Urinary bladder (tissue), 4 donors: ENCODE results near the gene OTUB2. TPM values are rescaled to one million over a fixed set of nuclear protein-coding genes. Genes with fewer than 3 reads are reported as not detected.

Experiments used
- DNase-seq: peaks from one replicate; pipeline ENCODE4 v3.0.0-alpha.2; 2015; ENCODE audit errors: extremely low spot score
- H3K27ac ChIP-seq: one replicate; pipeline ENCODE4 v1.5.1; 2013; ENCODE audit warnings: low read depth, mild to moderate bottlenecking, moderate library complexity
- H3K36me3 ChIP-seq: one replicate; pipeline ENCODE4 v1.6.1; 2013; ENCODE audit warnings: mild to moderate bottlenecking, moderate library complexity; ENCODE audit not compliant: insufficient read depth
- H3K4me1 ChIP-seq: one replicate; pipeline ENCODE4 v1.6.1; 2013; ENCODE audit warnings: mild to moderate bottlenecking, moderate library complexity; ENCODE audit not compliant: insufficient read depth
- H3K4me3 ChIP-seq: one replicate; pipeline ENCODE4 v1.5.1; 2013; ENCODE audit warnings: low read depth, low read length
- WGBS: extraction: QIAGEN DNeasy Blood & Tissue Kit; methylation state at CpG from one replicate; pipeline ENCODE4 v1.1.7; 2013; 5-methylcytosine and 5-hydroxymethylcytosine counted together
- polyA plus RNA-seq: library from polyadenylated mRNA; stranded (reverse); fragments of 200-250 nt; gene quantifications from one replicate; pipeline ENCODE4 v1.2.3, GENCODE V29; 2013
- total RNA-seq: library from RNA; depleted of rRNA; stranded (reverse); fragments of >200 nt; gene quantifications from one replicate; pipeline ENCODE4 v1.2.3, GENCODE V29; 2014
- donor health status: healthy with polysubstance abuse.
- donor health status: healthy.

OTUB2 gene
- total and polyA plus RNA-seq, 2 donors = 0.41 to 2.0 TPM

- no peak overlapping the region for H3K4me3 ChIP-seq
- 41% methylated on average over 26 of the region's 26 CpGs for WGBS
Measured at GRCh38 chr14:94001501-94002396, 24.4 kb upstream of the OTUB2 start.

GRCh38 chr14:94003397-94003796 lies 22.7 kb upstream of the OTUB2 start:
- Histone ChIP-seq H3K4me1 (no peaks in the 10 kb centered on the region), H3K36me3 (no peaks in the 10 kb centered on the region), H3K4me3 (no peak overlapping the region), H3K27ac (no peak overlapping the region)
- WGBS = 79% methylated on average over 4 of the region's 4 CpGs
- DNase-seq = no peak

More at GRCh38 chr14:94001501-94002396, 24.4 kb upstream of the OTUB2 start:
- no peaks in the 10 kb centered on the region for H3K36me3 ChIP-seq
- no peaks in the 10 kb centered on the region for H3K4me1 ChIP-seq
- no peak overlapping the region for H3K27ac ChIP-seq
- peak; percentile 31 for DNase-seq

GRCh38 chr14:94004015-94004414 lies 22.1 kb upstream of the OTUB2 start:
- Histone ChIP-seq H3K4me1 (no peaks in the 10 kb centered on the region), H3K4me3 (no peak overlapping the region), H3K36me3 (no peaks in the 10 kb centered on the region), H3K27ac (no peak overlapping the region)
- no peak for DNase-seq
- 74% methylated on average over 8 of the region's 8 CpGs for WGBS

- 47% methylated on average over 14 of the region's 14 CpGs for WGBS
- Histone ChIP-seq H3K4me3 (no peak overlapping the region), H3K36me3 (no peaks in the 10 kb centered on the region), H3K4me1 (no peaks in the 10 kb centered on the region), H3K27ac (no peak overlapping the region)
- no peak for DNase-seq
Measured at GRCh38 chr14:94005324-94006073, 20.6 kb upstream of the OTUB2 start.

- Histone ChIP-seq H3K4me1 (no peaks in the 10 kb centered on the region), H3K4me3 (no peak overlapping the region), H3K27ac (no peak overlapping the region), H3K36me3 (no peaks in the 10 kb centered on the region)
- 76% methylated on average over 3 of the region's 3 CpGs for WGBS
- DNase-seq = no peak
Measured at GRCh38 chr14:94008234-94008633, 17.9 kb upstream of the OTUB2 start.

- H3K36me3 ChIP-seq = no peaks in the 10 kb centered on the region
- no peak overlapping the region for H3K27ac ChIP-seq
- H3K4me1 ChIP-seq = no peaks in the 10 kb centered on the region
- H3K4me3 ChIP-seq = no peak overlapping the region
- DNase-seq = no peak
- 28% methylated on average over 4 of the region's 4 CpGs for WGBS
Measured at GRCh38 chr14:94009767-94010166, 16.4 kb upstream of the OTUB2 start.

- no peak overlapping the region for H3K4me3 ChIP-seq
- H3K4me1 ChIP-seq = no peaks in the 10 kb centered on the region
- 94% methylated on average over 6 of the region's 6 CpGs for WGBS
- no peak for DNase-seq
- H3K27ac ChIP-seq = no peak overlapping the region
- no peaks in the 10 kb centered on the region for H3K36me3 ChIP-seq
Measured at GRCh38 chr14:94010625-94011024, 15.5 kb upstream of the OTUB2 start.

- no peak overlapping the region for H3K27ac ChIP-seq
- no peak overlapping the region for H3K4me3 ChIP-seq
- H3K4me1 ChIP-seq = no peaks in the 10 kb centered on the region
- 54% methylated on average over 2 of the region's 2 CpGs for WGBS
- no peak for DNase-seq
- no peaks in the 10 kb centered on the region for H3K36me3 ChIP-seq
Measured at GRCh38 chr14:94011795-94012194, 14.3 kb upstream of the OTUB2 start.

GRCh38 chr14:94014382-94014781 lies 11.8 kb upstream of the OTUB2 start:
- H3K36me3 ChIP-seq = no peaks in the 10 kb centered on the region
- DNase-seq = no peak
- no peak overlapping the region for H3K27ac ChIP-seq
- H3K4me1 ChIP-seq = no peaks in the 10 kb centered on the region
- 70% methylated on average over 6 of the region's 6 CpGs for WGBS
- no peak overlapping the region for H3K4me3 ChIP-seq

GRCh38 chr14:94015223-94015622 lies 10.9 kb upstream of the OTUB2 start:
- Histone ChIP-seq H3K4me1 (no peaks in the 10 kb centered on the region), H3K4me3 (no peak overlapping the region), H3K27ac (no peak overlapping the region), H3K36me3 (no peaks in the 10 kb centered on the region)
- DNase-seq = no peak
- WGBS = 83% methylated on average over 2 of the region's 2 CpGs

- no peak overlapping the region for H3K4me3 ChIP-seq
- no peaks in the 10 kb centered on the region for H3K4me1 ChIP-seq
- no peaks in the 10 kb centered on the region for H3K36me3 ChIP-seq
- 73% methylated on average over 8 of the region's 8 CpGs for WGBS
- DNase-seq = no peak
- no peak overlapping the region for H3K27ac ChIP-seq
Measured at GRCh38 chr14:94016446-94016976, 9.6 kb upstream of the OTUB2 start.

- no peak overlapping the region for H3K27ac ChIP-seq
- 64% methylated on average over 8 of the region's 8 CpGs for WGBS
- H3K4me1 ChIP-seq = no peaks in the 10 kb centered on the region
- H3K36me3 ChIP-seq = no peaks in the 10 kb centered on the region
- no peak for DNase-seq
- H3K4me3 ChIP-seq = no peak overlapping the region
Measured at GRCh38 chr14:94018308-94018707, 7.8 kb upstream of the OTUB2 start.

GRCh38 chr14:94019329-94019728 lies 6.8 kb upstream of the OTUB2 start:
- no peak for DNase-seq
- H3K27ac ChIP-seq = no peak overlapping the region
- 77% methylated on average over 6 of the region's 6 CpGs for WGBS
- no peak overlapping the region for H3K4me3 ChIP-seq
- no peaks in the 10 kb centered on the region for H3K4me1 ChIP-seq
- no peaks in the 10 kb centered on the region for H3K36me3 ChIP-seq

- Histone ChIP-seq H3K27ac (no peak overlapping the region), H3K36me3 (no peaks in the 10 kb centered on the region), H3K4me3 (no peak overlapping the region), H3K4me1 (no peaks in the 10 kb centered on the region)
- no peak for DNase-seq
- WGBS = 82% methylated on average over 4 of the region's 4 CpGs
Measured at GRCh38 chr14:94020267-94020666, 5.9 kb upstream of the OTUB2 start.
